Measurements from ENCODE around the gene RINT1. TPM values are rescaled to one million over a fixed set of nuclear protein-coding genes. Genes with fewer than 3 reads are reported as not detected.
A peak's percentile ranks its signal among the peaks of the same experiment; 100 is the strongest.

Gene RINT1
- total RNA-seq, 2 experiments from 2014 or later: 21.7 to 22.5 TPM

DNA sequence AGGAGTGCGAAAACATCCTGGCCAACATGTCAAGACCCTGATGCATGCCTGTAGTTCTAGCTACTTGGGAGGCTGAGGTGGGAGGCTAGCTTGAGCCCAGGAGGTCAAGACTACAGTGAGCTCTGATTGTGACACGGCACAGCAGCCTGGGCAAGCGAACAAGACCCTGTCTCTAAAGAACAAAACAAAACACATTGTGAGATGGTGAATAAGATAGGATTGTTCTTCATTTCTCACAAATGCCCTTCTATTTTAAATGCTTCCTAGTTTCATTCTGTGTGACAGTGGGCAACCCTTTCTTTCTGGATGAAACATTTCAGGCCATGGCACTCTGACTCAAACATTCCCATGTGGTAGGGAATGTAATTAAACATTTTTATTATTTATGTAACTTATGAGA is 35.8 kb downstream of the RINT1 start:
- H3K4me1 Mint-ChIP-seq (ENCODE audit: low read depth): no peaks in the 10 kb centered on the region
- H3K27me3 Mint-ChIP-seq: no peaks in the 10 kb centered on the region
- TF ChIP-seq, protein P1, sequence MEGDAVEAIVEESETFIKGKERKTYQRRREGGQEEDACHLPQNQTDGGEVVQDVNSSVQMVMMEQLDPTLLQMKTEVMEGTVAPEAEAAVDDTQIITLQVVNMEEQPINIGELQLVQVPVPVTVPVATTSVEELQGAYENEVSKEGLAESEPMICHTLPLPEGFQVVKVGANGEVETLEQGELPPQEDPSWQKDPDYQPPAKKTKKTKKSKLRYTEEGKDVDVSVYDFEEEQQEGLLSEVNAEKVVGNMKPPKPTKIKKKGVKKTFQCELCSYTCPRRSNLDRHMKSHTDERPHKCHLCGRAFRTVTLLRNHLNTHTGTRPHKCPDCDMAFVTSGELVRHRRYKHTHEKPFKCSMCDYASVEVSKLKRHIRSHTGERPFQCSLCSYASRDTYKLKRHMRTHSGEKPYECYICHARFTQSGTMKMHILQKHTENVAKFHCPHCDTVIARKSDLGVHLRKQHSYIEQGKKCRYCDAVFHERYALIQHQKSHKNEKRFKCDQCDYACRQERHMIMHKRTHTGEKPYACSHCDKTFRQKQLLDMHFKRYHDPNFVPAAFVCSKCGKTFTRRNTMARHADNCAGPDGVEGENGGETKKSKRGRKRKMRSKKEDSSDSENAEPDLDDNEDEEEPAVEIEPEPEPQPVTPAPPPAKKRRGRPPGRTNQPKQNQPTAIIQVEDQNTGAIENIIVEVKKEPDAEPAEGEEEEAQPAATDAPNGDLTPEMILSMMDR (IDR thresholded peaks at IDR 0.05): no peak
- intact Hi-C loops (cut with micrococcal nuclease): no loop called here
- POLR2A ChIA-PET: no interaction called here
- H3K36me3 Mint-ChIP-seq (ENCODE audit: low read depth): peaks cover 19% of the 10 kb centered on the region
- no peak for ATAC-seq
- CTCF ChIA-PET: interaction anchor here (0.8 to 1.5 kb wide), 2 partner anchors 12 to 36 kb away, joined by 3 read pairs; no protein-coding TSS in a partner anchor
- no peak overlapping the region for H3K27ac Mint-ChIP-seq
- no peaks in the 10 kb centered on the region for H3K9me3 Mint-ChIP-seq
- no peak for DNase-seq
- H3K4me3 Mint-ChIP-seq: no peak overlapping the region

DNA sequence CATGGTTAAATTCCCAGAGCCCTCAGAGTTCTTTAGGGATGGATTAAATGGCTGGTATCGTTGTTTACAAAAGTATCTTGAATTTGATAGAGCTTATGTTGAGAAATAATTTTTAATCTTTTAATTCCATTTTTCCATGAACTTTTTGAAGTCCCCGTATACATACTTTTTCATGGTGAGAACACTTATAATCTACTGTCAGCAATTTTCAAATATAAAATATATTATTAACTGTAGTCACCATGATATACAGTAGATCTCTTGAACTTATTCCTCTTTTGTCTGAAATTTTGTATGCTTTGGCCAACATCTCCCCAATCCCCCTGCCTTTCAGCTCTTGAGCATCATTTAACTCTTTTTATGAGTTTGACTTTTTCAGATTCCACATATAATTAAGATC is 39.9 kb downstream of the RINT1 start:
- ChIA-PET CTCF (no interaction called here), POLR2A (no interaction called here)
- ATAC-seq (no peak), DNase-seq (no peak)
- Mint-ChIP-seq H3K9me3 (peaks cover 1% of the 10 kb centered on the region), H3K4me3 (no peak overlapping the region), H3K27me3 (no peaks in the 10 kb centered on the region), H3K4me1 (ENCODE audit: low read depth) (no peaks in the 10 kb centered on the region), H3K36me3 (ENCODE audit: low read depth) (peaks cover 9% of the 10 kb centered on the region), H3K27ac (no peak overlapping the region)
- TF ChIP-seq, protein P1 (IDR thresholded peaks at IDR 0.05): no peak
- intact Hi-C loops (cut with micrococcal nuclease): no loop called here

DNA sequence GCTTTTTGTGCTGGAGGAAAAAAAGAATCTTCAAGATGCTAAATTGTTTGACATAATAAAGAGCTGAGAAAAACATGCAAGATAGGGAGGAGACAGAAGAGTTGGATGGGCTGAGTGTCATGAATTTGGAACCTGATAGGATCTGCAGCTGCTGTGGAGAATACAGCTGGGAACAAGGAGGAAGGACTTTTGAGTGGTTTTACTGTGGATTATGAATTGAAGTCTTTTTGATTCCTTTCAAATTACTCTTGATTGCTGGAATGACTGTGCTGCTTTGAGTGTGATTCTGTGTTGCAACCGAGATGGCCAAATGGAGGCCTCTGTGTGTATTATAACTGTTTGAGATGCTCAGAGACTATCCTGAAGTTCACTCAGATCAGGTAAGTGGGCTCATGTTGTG is 45.2 kb downstream of the RINT1 start:
- ATAC-seq: no peak
- H3K27me3 Mint-ChIP-seq: peaks cover 5% of the 10 kb centered on the region
- no peak overlapping the region for H3K27ac Mint-ChIP-seq
- DNase-seq: no peak
- ChIA-PET CTCF (no interaction called here), POLR2A (no interaction called here)
- peaks cover 1% of the 10 kb centered on the region for H3K9me3 Mint-ChIP-seq
- TF ChIP-seq, protein P1 (IDR thresholded peaks at IDR 0.05): no peak
- intact Hi-C loops (cut with micrococcal nuclease): no loop called here
- no peaks in the 10 kb centered on the region for H3K4me1 Mint-ChIP-seq (ENCODE audit: low read depth)
- peaks cover 2% of the 10 kb centered on the region for H3K36me3 Mint-ChIP-seq (ENCODE audit: low read depth)
- H3K4me3 Mint-ChIP-seq: no peak overlapping the region

DNA sequence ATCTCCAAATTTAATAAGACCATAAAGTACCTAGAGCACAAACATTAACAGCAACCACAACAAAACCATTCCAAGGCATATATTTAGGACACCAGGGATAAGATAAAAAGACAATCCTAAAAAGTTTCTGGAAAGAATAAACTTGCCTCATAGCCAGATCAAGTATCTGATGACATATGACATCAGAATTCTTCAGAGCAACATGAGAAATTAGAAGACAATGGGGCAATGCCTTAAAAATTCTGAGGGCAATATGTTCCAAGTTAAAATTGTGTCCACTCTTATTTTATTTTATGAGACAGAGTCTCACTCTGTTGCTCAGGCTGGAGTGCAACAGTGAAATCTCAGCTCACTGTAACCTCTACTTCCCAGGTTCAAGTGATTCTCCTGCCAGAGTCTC is 46.5 kb downstream of the RINT1 start:
- Mint-ChIP-seq H3K27ac (no peak overlapping the region), H3K27me3 (peaks cover 6% of the 10 kb centered on the region), H3K4me3 (no peak overlapping the region), H3K9me3 (peaks cover 1% of the 10 kb centered on the region), H3K4me1 (ENCODE audit: low read depth) (no peaks in the 10 kb centered on the region), H3K36me3 (ENCODE audit: low read depth) (peaks cover 2% of the 10 kb centered on the region)
- ATAC-seq (no peak), DNase-seq (no peak)
- intact Hi-C loops (cut with micrococcal nuclease): no loop called here
- ChIA-PET POLR2A (no interaction called here), CTCF (interaction anchor here (1.4 kb wide), 1 partner anchor 11 kb away, joined by 4 read pairs; no protein-coding TSS in a partner anchor)
- TF ChIP-seq, protein P1 (IDR thresholded peaks at IDR 0.05): no peak

DNA sequence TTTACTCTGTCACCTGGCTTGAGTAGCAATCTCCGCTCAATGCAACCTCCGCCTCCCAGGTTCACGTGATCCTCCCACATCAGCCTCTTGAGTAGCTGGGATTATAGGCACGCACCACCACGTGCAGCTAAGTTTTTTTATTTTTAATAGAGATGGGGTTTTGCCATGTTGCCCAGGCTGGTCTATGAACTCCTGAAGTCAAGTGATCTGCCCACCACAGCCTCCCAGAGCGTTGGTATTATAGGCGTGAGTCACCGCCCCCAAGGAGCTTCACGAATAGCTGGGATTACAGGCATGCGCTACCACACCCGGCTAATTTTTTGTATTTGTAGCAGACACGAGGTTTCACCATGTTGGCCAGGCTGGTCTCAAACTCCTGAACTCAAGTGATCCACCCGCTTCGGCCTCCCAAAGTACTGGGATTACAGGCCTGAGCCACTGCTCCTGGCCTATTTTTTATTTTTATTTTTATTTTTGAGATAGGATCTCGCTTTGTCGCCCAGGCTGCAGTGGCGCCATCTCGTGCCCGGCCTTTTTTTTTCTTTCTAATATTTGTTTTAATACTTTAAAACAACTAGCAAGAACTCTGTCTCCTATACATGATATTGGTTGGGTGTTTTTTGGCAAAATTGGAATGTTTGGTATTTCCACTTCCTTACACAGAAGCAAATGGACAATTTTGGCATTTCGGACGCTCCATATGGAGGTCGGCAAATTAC is 48.2 kb downstream of the RINT1 start:
- peak overlapping the region; percentile 68 for H3K4me3 Mint-ChIP-seq
- H3K4me1 Mint-ChIP-seq (ENCODE audit: low read depth): no peaks in the 10 kb centered on the region
- DNase-seq: no peak
- ChIA-PET POLR2A (no interaction called here), CTCF (interaction anchor here (0.7 to 1.3 kb wide), 3 partner anchors 12 to 76 kb away, joined by 3 read pairs; no protein-coding TSS in a partner anchor)
- ATAC-seq: no peak
- no peaks in the 10 kb centered on the region for H3K36me3 Mint-ChIP-seq (ENCODE audit: low read depth)
- no peak overlapping the region for H3K27ac Mint-ChIP-seq
- TF ChIP-seq, protein P1 (IDR thresholded peaks at IDR 0.05): no peak
- peaks cover 6% of the 10 kb centered on the region for H3K9me3 Mint-ChIP-seq
- H3K27me3 Mint-ChIP-seq: peaks cover 6% of the 10 kb centered on the region
- intact Hi-C loops (cut with micrococcal nuclease): no loop called here
